Mononuclear cell (primary cell): ENCODE results near the gene RGS10. TPM values are rescaled to one million over a fixed set of nuclear protein-coding genes. Genes with fewer than 3 reads are reported as not detected.

ENCODE experiments used
- H3K27me3 ChIP-seq: 2 replicates; pipeline ENCODE4 v1.6.0; 2011; ENCODE audit warnings: low read length, control low read depth; ENCODE audit not compliant: insufficient read depth
- H3K4me1 ChIP-seq: 2 replicates; pipeline ENCODE4 v1.5.1; 2011; ENCODE audit warnings: mild to moderate bottlenecking, low read length, control low read depth; ENCODE audit not compliant: insufficient read depth
- H3K4me3 ChIP-seq: 2 replicates; pipeline ENCODE4 v1.5.1; 2011; ENCODE audit warnings: mild to moderate bottlenecking, low read length, moderate library complexity
- H3K9me3 ChIP-seq: 2 replicates; pipeline ENCODE4 v1.5.1; 2011; ENCODE audit warnings: low read depth, mild to moderate bottlenecking, control low read depth, low read length
- total RNA-seq: library from RNA; depleted of rRNA; stranded (reverse); fragments of >200 nt; gene quantifications from one replicate; pipeline ENCODE4 v1.2.3, GENCODE V29; 2012

RGS10 gene
- total RNA-seq, 1 donor: 181 TPM

GRCh38 chr10:119451300-119451896 lies 91.1 kb downstream of the RGS10 start:
- peaks cover 4% of the 10 kb centered on the region for H3K4me1 ChIP-seq
- no peaks in the 10 kb centered on the region for H3K27me3 ChIP-seq
- no peaks in the 10 kb centered on the region for H3K9me3 ChIP-seq
- H3K4me3 ChIP-seq: no peak overlapping the region

GRCh38 chr10:119450606-119451299 lies 91.8 kb downstream of the RGS10 start:
- no peak overlapping the region for H3K4me3 ChIP-seq
- no peaks in the 10 kb centered on the region for H3K27me3 ChIP-seq
- peaks cover 4% of the 10 kb centered on the region for H3K4me1 ChIP-seq
- H3K9me3 ChIP-seq: no peaks in the 10 kb centered on the region

Other genes with a start within 250 kb of the RGS10 start
- gene TIAL1, start 54.2 kb upstream of the RGS10 start, total RNA-seq: 101 TPM
- 13.2 TPM for gene BAG3, start 108.7 kb upstream of the RGS10 start, total RNA-seq
- 8.1 TPM for gene INPP5F, start 183.3 kb upstream of the RGS10 start, total RNA-seq